ENCODE results near the gene AXIN1.
A peak's percentile ranks its signal among the peaks of the same experiment; 100 is the strongest.
"Not testable (repeated sequence)": the region's sequence is repeated elsewhere in the genome, so short reads cannot be mapped to it uniquely, and the experiment has no call there.

The AXIN1 gene, protein sequence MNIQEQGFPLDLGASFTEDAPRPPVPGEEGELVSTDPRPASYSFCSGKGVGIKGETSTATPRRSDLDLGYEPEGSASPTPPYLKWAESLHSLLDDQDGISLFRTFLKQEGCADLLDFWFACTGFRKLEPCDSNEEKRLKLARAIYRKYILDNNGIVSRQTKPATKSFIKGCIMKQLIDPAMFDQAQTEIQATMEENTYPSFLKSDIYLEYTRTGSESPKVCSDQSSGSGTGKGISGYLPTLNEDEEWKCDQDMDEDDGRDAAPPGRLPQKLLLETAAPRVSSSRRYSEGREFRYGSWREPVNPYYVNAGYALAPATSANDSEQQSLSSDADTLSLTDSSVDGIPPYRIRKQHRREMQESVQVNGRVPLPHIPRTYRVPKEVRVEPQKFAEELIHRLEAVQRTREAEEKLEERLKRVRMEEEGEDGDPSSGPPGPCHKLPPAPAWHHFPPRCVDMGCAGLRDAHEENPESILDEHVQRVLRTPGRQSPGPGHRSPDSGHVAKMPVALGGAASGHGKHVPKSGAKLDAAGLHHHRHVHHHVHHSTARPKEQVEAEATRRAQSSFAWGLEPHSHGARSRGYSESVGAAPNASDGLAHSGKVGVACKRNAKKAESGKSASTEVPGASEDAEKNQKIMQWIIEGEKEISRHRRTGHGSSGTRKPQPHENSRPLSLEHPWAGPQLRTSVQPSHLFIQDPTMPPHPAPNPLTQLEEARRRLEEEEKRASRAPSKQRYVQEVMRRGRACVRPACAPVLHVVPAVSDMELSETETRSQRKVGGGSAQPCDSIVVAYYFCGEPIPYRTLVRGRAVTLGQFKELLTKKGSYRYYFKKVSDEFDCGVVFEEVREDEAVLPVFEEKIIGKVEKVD

DNA sequence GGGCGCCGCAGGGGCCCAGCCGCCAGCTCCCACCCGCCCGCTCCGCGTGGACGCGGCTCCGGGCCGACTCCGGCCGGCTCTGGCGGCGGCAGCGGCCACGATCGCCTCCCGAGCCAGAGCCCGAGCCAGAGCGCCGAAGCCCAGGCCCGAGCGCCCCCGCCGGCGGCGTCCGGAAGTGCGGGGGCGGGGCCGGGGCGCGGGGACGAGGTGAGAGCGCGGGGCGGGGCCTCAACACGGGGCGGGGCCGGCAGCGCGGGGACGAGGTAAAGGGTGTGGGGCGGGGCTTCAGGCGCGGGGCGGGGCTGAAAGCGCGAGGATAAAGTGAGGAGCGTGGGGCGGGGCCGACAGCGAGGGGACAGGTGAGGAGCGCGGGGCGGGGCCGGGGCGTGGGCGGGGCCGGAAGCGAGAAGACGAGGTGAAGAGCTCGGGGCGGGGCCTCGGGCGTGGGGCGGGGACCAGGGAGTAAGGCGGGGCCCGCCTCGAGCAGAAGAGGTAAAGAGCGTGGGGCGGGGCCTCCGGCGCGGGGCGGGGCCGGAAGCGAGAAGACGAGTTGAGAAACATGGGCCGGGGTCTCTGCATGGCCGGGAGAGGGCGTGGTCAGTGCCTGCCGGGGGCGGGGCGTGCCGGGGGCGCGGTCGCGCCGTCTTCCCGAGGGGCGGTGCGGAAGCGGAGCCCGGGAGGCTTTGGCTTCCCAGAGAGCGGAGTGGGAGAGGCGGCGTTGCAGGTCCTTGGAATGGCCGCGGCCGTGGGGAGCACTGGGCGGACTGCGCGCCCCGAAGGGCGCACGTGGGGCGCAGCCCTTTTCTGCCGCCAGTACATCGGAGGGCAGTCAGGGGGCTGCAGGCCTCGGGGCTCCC, at the start of gene AXIN1:
AXIN1 (minus strand) TSS at position 177 of the 857 bp plus-strand sequence. CDS start 5,698 bp downstream, outside the sequence.
- peak; percentile 100 for DNase-seq

DNA sequence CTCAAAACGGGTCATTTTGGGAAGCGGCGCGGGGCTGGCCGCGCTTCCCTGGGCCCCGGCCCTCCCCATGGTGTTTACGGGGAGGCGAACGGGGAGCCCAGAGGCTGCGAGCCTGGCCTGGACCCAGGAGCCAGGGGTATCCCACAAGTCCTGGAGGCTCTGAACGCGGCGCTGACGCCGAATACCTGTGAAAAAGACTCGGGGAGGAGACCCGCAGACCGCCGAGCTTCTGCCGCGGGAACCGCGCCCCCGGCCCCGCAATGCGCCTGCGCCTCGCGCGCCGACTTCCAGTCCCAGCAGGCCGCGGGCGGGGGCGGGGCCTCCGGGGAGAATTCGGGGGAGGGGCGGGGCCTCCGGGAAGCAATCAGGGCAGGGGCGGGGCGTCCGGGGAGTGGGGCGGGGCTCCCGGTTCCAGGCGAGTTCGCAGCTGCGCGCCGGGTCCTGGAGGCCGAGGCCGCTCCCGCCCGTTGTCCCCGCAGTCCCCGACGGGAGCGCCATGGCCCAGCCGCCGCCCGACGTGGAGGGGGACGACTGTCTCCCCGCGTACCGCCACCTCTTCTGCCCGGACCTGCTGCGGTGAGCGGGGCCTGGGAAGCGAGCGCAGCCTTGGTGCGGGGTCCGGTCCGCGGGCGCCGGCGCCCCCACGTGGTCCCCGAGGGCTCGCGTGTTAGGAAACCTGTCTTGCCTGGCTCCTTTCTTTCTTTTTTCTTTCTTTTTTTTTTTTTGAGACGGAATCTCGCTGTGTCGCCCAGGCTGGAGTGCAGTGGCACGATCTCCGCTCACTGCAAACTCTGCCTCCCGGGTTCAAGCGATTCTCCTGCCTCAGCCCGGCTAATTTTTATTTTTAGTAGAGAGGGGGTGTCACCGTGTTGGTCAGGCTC, 49.2 kb upstream of the AXIN1 start, which contains the start of gene DECR2:
DECR2 (plus strand) TSS at position 418 of the 881 bp plus-strand sequence; CDS start at position 497, 79 bp downstream.
- DNase-seq: peak; percentile 99

DNA sequence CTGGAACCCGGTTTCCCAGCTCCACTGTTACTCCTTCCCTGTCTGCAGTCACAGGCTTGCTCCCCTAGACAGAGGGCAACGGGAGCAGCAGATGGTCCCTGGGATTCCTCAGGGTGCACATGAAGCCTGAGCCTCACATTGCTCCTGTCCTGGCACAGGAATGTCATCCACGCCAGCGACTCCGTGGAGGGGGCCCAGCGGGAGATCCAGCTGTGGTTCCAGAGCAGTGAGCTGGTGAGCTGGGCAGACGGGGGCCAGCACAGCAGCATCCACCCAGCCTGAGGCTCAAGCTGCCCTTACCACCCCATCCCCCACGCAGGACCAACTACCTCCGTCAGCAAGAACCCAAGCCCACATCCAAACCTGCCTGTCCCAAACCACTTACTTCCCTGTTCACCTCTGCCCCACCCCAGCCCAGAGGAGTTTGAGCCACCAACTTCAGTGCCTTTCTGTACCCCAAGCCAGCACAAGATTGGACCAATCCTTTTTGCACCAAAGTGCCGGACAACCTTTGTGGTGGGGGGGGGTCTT, 47.6 kb upstream of the AXIN1 start:
- no peak for DNase-seq

DNA sequence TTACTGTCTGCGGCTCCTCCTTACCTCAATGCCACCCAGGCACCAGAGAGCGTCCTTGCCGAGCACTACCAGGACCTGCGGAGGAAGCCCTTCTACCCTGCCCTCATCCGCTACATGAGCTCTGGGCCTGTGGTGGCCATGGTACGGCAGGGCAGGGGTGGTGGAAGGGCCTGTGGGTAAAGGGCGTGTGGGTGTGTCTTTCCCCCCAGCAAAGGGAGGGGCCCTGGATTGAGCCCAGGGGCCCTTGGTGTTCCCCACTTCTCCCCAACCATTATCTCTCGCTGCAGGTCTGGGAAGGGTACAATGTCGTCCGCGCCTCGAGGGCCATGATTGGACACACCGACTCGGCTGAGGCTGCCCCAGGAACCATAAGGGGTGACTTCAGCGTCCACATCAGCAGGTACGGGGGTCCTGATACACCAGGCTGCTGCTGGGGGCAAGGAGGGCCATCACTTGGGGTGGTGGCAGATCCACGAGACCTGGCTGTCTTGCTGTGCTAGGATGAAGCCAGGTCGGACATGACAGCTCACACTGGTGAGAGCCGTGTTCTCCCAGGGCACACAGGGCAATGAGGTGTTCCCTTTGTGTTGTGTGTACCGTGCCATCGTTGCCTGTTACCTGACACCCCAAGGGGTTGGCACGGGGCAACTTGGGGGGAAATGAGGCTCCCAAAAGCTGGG, 47.0 kb upstream of the AXIN1 start:
- DNase-seq: no peak

GRCh38 chr16:398561-399339, 46.2 kb upstream of the AXIN1 start:
- DNase-seq: no peak

DNA sequence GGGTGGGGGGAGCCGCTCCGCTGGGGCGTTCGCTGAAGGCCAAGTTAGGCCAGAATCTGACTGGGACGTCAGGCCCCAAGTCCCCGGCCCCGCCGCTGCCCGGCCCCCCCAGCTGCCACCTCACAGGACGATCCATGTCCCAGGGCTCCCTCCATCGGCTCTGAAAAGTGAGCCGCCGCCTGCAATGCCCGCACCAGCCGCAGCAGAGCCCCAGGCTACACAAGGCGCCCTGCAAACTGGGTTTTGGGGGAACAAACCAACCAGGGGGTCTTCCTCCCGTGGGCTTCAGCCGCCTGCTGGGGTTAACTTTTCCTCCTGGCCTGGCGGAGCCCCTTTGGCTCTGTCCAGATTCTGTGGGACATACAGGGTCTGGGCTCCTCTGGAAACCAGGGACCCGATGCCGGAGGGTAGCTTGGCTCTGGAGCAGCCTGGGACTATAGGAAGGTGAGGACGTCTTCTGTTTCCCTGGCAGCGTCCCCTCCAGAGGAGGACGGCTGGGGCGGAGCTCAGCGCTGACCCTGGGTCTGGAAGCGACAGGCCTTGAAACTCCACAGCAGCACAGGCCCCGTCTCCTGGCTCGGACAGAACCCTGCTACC, 45.3 kb upstream of the AXIN1 start:
- no peak for DNase-seq

- no peak for DNase-seq
Observed at GRCh38 chr16:397135-397661, 44.7 kb upstream of the AXIN1 start, which contains the start of gene NME4. Gene NME4, plus strand, starts transcription at chr16:397199. Its CDS starts 24 bp downstream, at chr16:397223.

DNA sequence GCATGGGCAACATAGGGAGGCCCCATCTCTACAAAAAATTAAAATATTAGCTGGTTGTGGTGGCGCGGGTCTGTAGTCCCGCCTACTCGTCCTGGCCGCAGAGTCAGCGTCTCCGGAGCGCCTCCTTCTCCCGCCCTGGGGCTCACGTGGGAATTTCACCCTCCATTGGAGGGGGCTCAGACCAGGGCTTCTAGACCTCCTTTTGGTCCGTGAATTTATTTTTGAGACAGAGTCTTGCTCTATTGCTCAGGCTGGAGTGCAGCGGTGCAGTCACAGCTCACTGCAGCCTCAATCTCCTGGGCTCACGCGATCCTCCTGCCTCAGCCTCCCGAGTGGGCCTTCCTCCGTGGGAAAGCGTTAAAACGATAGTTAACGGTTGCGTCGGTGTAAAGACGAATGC, 44.1 kb upstream of the AXIN1 start:
- DNase-seq: no peak

- DNase-seq: no peak
Observed at GRCh38 chr16:396199-396598, 43.7 kb upstream of the AXIN1 start.

DNA sequence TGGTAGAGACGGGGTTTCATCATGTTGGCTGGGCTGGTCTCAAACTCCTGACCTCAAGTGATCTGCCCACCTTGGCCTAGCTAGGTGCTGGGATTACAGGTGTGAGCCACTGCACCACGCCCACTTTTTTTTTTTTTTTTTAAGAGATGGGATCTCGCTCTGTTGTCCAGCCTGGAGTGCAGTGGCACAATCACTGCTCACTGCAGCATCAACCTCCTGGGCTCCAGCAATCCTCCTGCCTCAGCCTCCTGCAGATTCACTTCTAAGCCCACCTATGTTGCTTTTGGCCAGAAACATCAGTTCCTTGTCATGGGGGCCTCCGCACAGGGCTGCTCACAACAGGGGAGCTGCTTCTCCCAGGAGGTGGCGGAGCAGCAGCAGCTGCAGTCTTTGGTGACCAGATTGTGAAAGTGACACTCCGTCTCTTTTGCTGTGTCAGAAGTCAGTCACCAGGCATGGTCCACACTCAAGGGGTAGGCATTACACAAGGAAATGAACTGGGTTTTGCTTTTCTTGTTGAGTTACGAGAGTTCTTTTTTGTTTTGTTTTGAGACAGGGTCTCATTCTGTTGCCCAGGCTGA, 40.0 kb upstream of the AXIN1 start:
- DNase-seq: no peak

GRCh38 chr16:391885-392335, 39.4 kb upstream of the AXIN1 start:
- peak; percentile 70 to 71 for DNase-seq

GRCh38 chr16:389352-389751, 36.8 kb upstream of the AXIN1 start:
- no peak for DNase-seq

- DNase-seq: not testable (repeated sequence)
Observed at GRCh38 chr16:387761-388666, 35.5 kb upstream of the AXIN1 start.

- no peak for DNase-seq
Observed at GRCh38 chr16:386641-387156, 34.2 kb upstream of the AXIN1 start.

GRCh38 chr16:383326-384051, 31.0 kb upstream of the AXIN1 start:
- peak; percentile 39 to 43 for DNase-seq
